NCI-H2196 (cell line): Measurements from ENCODE around the gene OSTC.

Experiments
- DNase-seq: peaks from one replicate; lab custom pipeline; 2025; ENCODE audit not compliant: unreplicated experiment; lab: John Stamatoyannopoulos, UW

The OSTC gene

GRCh38 chr4:108650212-108651013 is at the start of gene OSTC:
TSS of gene OSTC (plus strand) at chr4:108650599. CDS start at chr4:108650656, 57 bp downstream.
- peak; percentile 82 for DNase-seq

- DNase-seq = no peak
Measured at GRCh38 chr4:108601106-108601505, 49.3 kb upstream of the OSTC start.

GRCh38 chr4:108601532-108601931 is 48.9 kb upstream of the OSTC start:
- no peak for DNase-seq

GRCh38 chr4:108602163-108602562 is 48.2 kb upstream of the OSTC start:
- no peak for DNase-seq

- DNase-seq = no peak
Measured at GRCh38 chr4:108607079-108607815, 43.2 kb upstream of the OSTC start.

GRCh38 chr4:108611365-108611764 is 39.0 kb upstream of the OSTC start:
- no peak for DNase-seq

GRCh38 chr4:108612365-108612764 is 38.0 kb upstream of the OSTC start:
- DNase-seq = no peak

GRCh38 chr4:108619372-108620100 is 30.9 kb upstream of the OSTC start:
- DNase-seq = no peak

GRCh38 chr4:108620101-108620932 is 30.1 kb upstream of the OSTC start, which contains the start of gene RPL34:
TSS of gene RPL34 (plus strand) at chr4:108620576. CDS start at chr4:108621960, 1,384 bp downstream.
- peak; percentile 85 for DNase-seq

GRCh38 chr4:108620933-108621905 is 29.2 kb upstream of the OSTC start:
- DNase-seq = no peak

- DNase-seq = no peak
Measured at GRCh38 chr4:108622022-108622421, 28.4 kb upstream of the OSTC start.

- no peak for DNase-seq
Measured at GRCh38 chr4:108622828-108623227, 27.6 kb upstream of the OSTC start.

- DNase-seq = no peak
Measured at GRCh38 chr4:108624263-108625056, 25.9 kb upstream of the OSTC start.

GRCh38 chr4:108626056-108626455 is 24.3 kb upstream of the OSTC start:
- DNase-seq = no peak

- no peak for DNase-seq
Measured at GRCh38 chr4:108628411-108628810, 22.0 kb upstream of the OSTC start.

- no peak for DNase-seq
Measured at GRCh38 chr4:108635070-108635655, 15.2 kb upstream of the OSTC start.

- no peak for DNase-seq
Measured at GRCh38 chr4:108636246-108636645, 14.2 kb upstream of the OSTC start.

GRCh38 chr4:108637856-108638255 is 12.5 kb upstream of the OSTC start:
- DNase-seq = no peak
